Esophagus muscularis mucosa (tissue), 4 donors: ENCODE data around the gene ISL1. TPM values are rescaled to one million over a fixed set of nuclear protein-coding genes. Genes with fewer than 3 reads are reported as not detected.

Experiments
- DNase-seq: peaks from one replicate; pipeline ENCODE4 v3.0.0-alpha.2; 2017; ENCODE audit errors: extremely low spot score
- H3K27ac ChIP-seq, 4 donors: fragments of 200-600 bp; sonication (generic); replicated peaks in 1 of 4; 1 replicate in 3 of 4; 2 replicates in 1 of 4; pipeline ENCODE4 v1.5.1; 2016 to 2019; ENCODE audit warnings: mild to moderate bottlenecking in 1 of 4
- H3K27me3 ChIP-seq, 4 donors: fragments of 200-600 bp; sonication (generic); one replicate each; pipeline versions ENCODE4 v1.5.1 to v1.6.0; 2016 to 2019
- H3K36me3 ChIP-seq, 4 donors: fragments of 200-600 bp; sonication (generic); one replicate each; pipeline ENCODE4 v1.5.1; 2016 to 2019
- H3K4me1 ChIP-seq, 4 donors: fragments of 200-600 bp; sonication (generic); one replicate each; pipeline ENCODE4 v1.5.1; 2016 to 2019
- H3K4me3 ChIP-seq, 4 donors: fragments of 200-600 bp; sonication (generic); 1 replicate in 2 of 4; 2 replicates in 2 of 4; pipeline ENCODE4 v1.5.1; 2016 to 2019; ENCODE audit warnings: mild to moderate bottlenecking in 4 of 4, moderate library complexity in 1 of 4
- H3K9me3 ChIP-seq, 4 donors: fragments of 200-600 bp; sonication (generic); 1 replicate in 3 of 4; 2 replicates in 1 of 4; pipeline ENCODE4 v1.5.1; 2016 to 2019
- EP300 ChIP-seq: sonication (generic); formaldehyde crosslinking; IDR thresholded peaks from one replicate; pipeline ENCODE4 v1.6.1; 2017; ENCODE audit warnings: antibody characterized with exemption
- POLR2A ChIP-seq: fragments of 450-650 bp; IDR thresholded peaks from one replicate; pipeline ENCODE4 v1.6.1; 2017; ENCODE audit warnings: antibody characterized with exemption, moderate library complexity, mild to moderate bottlenecking, low read depth
- POLR2AphosphoS5 ChIP-seq, 2 donors: sonication (generic); formaldehyde crosslinking; IDR thresholded peaks; one replicate each; pipeline ENCODE4 v1.6.1; 2017; ENCODE audit warnings: antibody characterized with exemption in 2 of 2
- WGBS: methylation state at CpG from one replicate; pipeline ENCODE4 v1.1.5; 2018; 5-methylcytosine and 5-hydroxymethylcytosine counted together
- intact Hi-C: fragments of 100-400 bp; cut with DNase I; formaldehyde crosslinking; loops from one replicate; pipeline ENCODE4 v1.15.1; 2023
- total RNA-seq, 4 donors: library from RNA; depleted of rRNA; stranded (reverse); fragments of >200 nt; gene quantifications; one replicate each; pipeline versions ENCODE4 v1.1.0 to v1.2.1, GENCODE V29; 2016
- TF ChIP-seq, protein P1 (sequence below), 3 experiments: fragments of 200-600 bp in 2 of 3; fragments of 450-650 bp in 1 of 3; sonication (generic) in 2 of 3; IDR thresholded peaks; one replicate each; pipeline ENCODE4 v1.5.1; 2017 to 2019; ENCODE audit warnings: antibody characterized with exemption in 3 of 3, mild to moderate bottlenecking in 2 of 3, moderate library complexity in 1 of 3

The ISL1 gene
- total RNA-seq, 4 donors from 2014 or later = not detected

DNA sequence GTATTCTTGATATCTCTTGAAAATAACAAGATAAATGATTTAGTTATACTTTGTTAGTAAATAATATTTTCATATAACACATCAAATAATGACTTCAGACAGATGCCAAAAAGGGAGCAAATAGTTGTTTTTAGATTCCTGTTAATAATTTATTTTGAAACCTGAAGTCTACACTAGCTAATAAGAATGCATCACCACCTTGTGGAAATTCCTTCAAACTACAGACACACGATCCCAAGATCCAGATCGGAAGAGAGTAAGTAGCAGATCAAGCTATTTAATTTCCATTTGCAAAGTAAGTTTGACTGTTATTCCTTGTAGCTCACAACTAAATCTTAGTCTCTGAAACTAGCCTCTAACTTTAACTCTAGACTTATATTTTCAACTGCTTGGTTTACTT, 35.5 kb upstream of the ISL1 start:
- Histone ChIP-seq H3K9me3 (peaks cover 0 to 21% (median 8%) of the 10 kb centered on the region in 4 donors), H3K4me3 (no peak overlapping the region), H3K27me3 (peaks cover 0 to 6% (median 0%) of the 10 kb centered on the region in 4 donors), H3K36me3 (no peaks in the 10 kb centered on the region), H3K27ac (no peak overlapping the region), H3K4me1 (no peaks in the 10 kb centered on the region)
- no peak for TF ChIP-seq POLR2AphosphoS5 (IDR thresholded peaks at IDR 0.05)
- 94% methylated on average over 2 of the region's 2 CpGs for WGBS
- intact Hi-C loops = no loop called here
- DNase-seq = no peak

DNA sequence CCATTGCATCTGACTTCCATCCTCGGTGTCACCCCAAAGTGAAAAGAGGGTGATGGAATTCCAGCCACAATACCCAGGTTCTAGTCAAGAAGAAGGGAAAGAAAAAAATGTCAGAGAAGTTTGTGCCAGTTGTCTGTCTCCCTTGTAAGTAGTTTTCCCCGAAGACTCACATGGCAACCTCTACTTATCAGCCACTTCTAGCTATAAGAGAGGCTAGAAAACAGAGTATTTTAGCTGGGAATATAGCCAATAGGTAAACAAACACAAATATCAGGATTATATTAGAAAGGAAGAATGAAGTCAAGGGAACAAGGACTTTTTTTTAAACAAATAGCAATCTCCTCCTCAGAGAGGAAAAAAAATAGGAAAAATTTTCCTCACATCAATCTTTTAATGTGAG, 12.2 kb upstream of the ISL1 start:
- 86% methylated on average over 2 of the region's 2 CpGs for WGBS

DNA sequence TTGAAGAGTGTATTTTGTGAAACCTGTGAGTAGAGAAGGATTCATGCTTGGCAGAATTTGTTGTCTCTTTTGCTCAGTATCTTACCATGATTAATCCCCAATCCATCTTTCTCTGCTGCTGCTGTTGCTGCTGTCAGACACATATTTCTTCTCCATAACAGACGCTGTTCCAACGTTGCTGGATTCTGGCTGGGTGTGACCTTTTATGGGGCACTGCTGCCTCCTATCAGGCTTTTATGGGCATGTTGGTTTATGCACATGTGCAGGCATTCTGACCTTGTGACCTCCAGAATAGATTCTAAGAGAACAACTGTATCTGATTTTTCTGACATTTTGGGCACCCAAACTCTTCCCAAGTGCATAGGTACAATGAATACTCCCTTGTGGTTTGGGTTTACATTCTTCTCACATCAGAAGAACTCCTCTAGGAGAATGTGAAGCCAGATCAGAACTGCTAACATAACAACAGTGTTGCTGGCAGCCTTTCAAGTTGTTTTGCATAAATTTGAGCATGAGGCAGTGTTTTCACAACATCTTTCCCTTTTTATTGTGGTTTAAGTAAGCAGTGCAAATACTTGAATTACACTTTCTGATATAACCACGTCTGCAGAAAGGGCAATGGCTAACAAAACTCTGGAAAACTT, 9.2 kb upstream of the ISL1 start:
- no peak overlapping the region for H3K27ac ChIP-seq
- intact Hi-C loops = no loop called here
- H3K27me3 ChIP-seq = peaks cover 0 to 59% (median 24%) of the 10 kb centered on the region in 4 donors
- DNase-seq = no peak
- no peaks in the 10 kb centered on the region for H3K36me3 ChIP-seq
- H3K4me3 ChIP-seq = no peak overlapping the region
- H3K9me3 ChIP-seq = peaks cover 0 to 6% (median 0%) of the 10 kb centered on the region in 4 donors
- peaks cover 2 to 21% (median 19%) of the 10 kb centered on the region in 4 donors for H3K4me1 ChIP-seq
- TF ChIP-seq POLR2AphosphoS5 (IDR thresholded peaks at IDR 0.05) (no peak), POLR2A (no peak), EP300 (no peak)
- TF ChIP-seq, protein P1, sequence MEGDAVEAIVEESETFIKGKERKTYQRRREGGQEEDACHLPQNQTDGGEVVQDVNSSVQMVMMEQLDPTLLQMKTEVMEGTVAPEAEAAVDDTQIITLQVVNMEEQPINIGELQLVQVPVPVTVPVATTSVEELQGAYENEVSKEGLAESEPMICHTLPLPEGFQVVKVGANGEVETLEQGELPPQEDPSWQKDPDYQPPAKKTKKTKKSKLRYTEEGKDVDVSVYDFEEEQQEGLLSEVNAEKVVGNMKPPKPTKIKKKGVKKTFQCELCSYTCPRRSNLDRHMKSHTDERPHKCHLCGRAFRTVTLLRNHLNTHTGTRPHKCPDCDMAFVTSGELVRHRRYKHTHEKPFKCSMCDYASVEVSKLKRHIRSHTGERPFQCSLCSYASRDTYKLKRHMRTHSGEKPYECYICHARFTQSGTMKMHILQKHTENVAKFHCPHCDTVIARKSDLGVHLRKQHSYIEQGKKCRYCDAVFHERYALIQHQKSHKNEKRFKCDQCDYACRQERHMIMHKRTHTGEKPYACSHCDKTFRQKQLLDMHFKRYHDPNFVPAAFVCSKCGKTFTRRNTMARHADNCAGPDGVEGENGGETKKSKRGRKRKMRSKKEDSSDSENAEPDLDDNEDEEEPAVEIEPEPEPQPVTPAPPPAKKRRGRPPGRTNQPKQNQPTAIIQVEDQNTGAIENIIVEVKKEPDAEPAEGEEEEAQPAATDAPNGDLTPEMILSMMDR (IDR thresholded peaks at IDR 0.05) = no peak
- 39% methylated on average over 3 of the region's 3 CpGs for WGBS

More for the DNA sequence above, 12.2 kb upstream of the ISL1 start:
- intact Hi-C loops = no loop called here
- no peaks in the 10 kb centered on the region for H3K9me3 ChIP-seq
- no peak overlapping the region for H3K4me3 ChIP-seq
- H3K36me3 ChIP-seq = no peaks in the 10 kb centered on the region
- peaks cover 0 to 41% (median 0%) of the 10 kb centered on the region in 4 donors for H3K27me3 ChIP-seq
- no peak overlapping the region for H3K27ac ChIP-seq
- no peaks in the 10 kb centered on the region for H3K4me1 ChIP-seq
- DNase-seq = no peak
- TF ChIP-seq POLR2AphosphoS5 (IDR thresholded peaks at IDR 0.05) = no peak
- no peak for TF ChIP-seq EP300
- TF ChIP-seq, protein P1 (IDR thresholded peaks at IDR 0.05) = no peak
- TF ChIP-seq POLR2A = no peak

DNA sequence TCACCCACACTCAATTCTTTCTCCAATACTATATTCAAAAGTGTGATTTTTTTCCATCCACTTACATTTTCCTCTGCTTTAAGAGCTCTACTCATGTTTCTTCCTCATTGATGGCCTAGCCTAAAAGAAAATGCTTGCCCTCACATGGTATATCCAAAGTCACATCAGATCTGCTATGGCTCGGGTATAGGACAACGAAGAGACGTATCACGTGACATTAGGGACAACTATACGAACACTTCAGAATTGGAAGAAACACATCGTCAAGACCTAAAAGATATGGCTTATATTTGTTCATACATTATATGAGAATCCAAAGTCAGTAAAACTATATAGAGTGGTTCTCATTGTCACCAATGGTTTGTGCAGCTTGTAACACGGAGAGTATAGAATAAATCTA, 8.2 kb upstream of the ISL1 start:
- 93% methylated on average over 7 of the region's 7 CpGs for WGBS
- H3K36me3 ChIP-seq = no peaks in the 10 kb centered on the region
- DNase-seq = no peak
- peaks cover 6 to 24% (median 23%) of the 10 kb centered on the region in 4 donors for H3K4me1 ChIP-seq
- peaks cover 0 to 6% (median 0%) of the 10 kb centered on the region in 4 donors for H3K9me3 ChIP-seq
- H3K27ac ChIP-seq = no peak overlapping the region
- no peak overlapping the region for H3K4me3 ChIP-seq
- intact Hi-C loops = no loop called here
- TF ChIP-seq POLR2AphosphoS5 (IDR thresholded peaks at IDR 0.05) = no peak
- H3K27me3 ChIP-seq = peaks cover 0 to 59% (median 33%) of the 10 kb centered on the region in 4 donors

DNA sequence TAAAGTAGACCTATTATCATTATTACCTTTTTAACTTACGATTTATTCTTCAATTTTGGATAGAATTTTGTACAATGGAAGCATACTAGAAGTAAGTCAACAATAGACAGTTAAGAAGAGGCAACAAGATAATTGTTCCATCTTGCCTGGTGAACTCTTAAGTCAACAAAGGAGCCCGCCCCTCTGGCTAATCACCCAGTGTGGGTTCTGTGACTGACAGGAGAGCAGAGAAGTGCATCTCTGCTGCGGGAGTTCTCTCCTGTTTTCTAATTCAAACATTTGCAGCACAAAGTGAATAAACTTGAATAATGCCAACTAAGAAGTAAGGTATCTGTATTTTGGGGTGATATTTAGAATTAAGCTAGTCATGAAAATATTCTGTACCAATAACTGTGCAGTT, 6.7 kb upstream of the ISL1 start:
- H3K36me3 ChIP-seq = no peaks in the 10 kb centered on the region
- H3K4me3 ChIP-seq = no peak overlapping the region
- no peak for DNase-seq
- H3K27ac ChIP-seq = no peak overlapping the region
- intact Hi-C loops = no loop called here
- peaks cover 0 to 67% (median 46%) of the 10 kb centered on the region in 4 donors for H3K27me3 ChIP-seq
- TF ChIP-seq POLR2A (no peak), POLR2AphosphoS5 (IDR thresholded peaks at IDR 0.05) (no peak), EP300 (no peak)
- TF ChIP-seq, protein P1 (IDR thresholded peaks at IDR 0.05) = no peak
- peaks cover 0 to 6% (median 0%) of the 10 kb centered on the region in 4 donors for H3K9me3 ChIP-seq
- WGBS = 37% methylated on average over 3 of the region's 3 CpGs
- H3K4me1 ChIP-seq = peaks cover 6 to 24% (median 23%) of the 10 kb centered on the region in 4 donors
